ENCODE measurements around the gene EIPR1. TPM values are rescaled to one million over a fixed set of nuclear protein-coding genes. Genes with fewer than 3 reads are reported as not detected.
A peak's percentile ranks its signal among the peaks of the same experiment; 100 is the strongest.

EIPR1 gene
- total RNA-seq, 1 experiment from 2014 or later: 27.8 TPM

GRCh38 chr2:3257166-3257565, 120.5 kb downstream of the EIPR1 start:
- Histone ChIP-seq H2BK20ac (ENCODE audit: low read depth, low read length, poor library complexity, severe bottlenecking) (no peak overlapping the region), H2BK120ac (ENCODE audit: low read depth, low read length, poor library complexity, severe bottlenecking) (no peak overlapping the region), H4K5ac (ENCODE audit: insufficient read length, low read depth, low read length) (no peak overlapping the region), H3K4me2 (ENCODE audit: insufficient read depth, insufficient read length, low read length) (no peak overlapping the region), H2AFZ (ENCODE audit: low read length) (no peak overlapping the region), H4K20me1 (ENCODE audit: control insufficient read depth, insufficient read depth, insufficient read length) (no peaks in the 10 kb centered on the region), H3K27ac (ENCODE audit: insufficient read length, low read depth, low read length) (no peak overlapping the region), H3K18ac (ENCODE audit: insufficient read length, low read depth, low read length) (no peak overlapping the region), H3K9ac (ENCODE audit: extremely low read depth, insufficient read length, low read length) (no peak overlapping the region), H3K4me1 (ENCODE audit: insufficient read depth, low read length) (no peaks in the 10 kb centered on the region; the same call in 1 of the 2 replicates), H2BK5ac (ENCODE audit: insufficient read length, low read length) (no peak overlapping the region), H3K23ac (ENCODE audit: insufficient read length, low read depth, low read length) (no peak overlapping the region), H2BK15ac (ENCODE audit: low read depth, low read length) (no peak overlapping the region), H2AK5ac (ENCODE audit: insufficient read length, low read length) (no peak overlapping the region), H3K27me3 (ENCODE audit: insufficient read depth, low read length) (no peaks in the 10 kb centered on the region), H3K9me3 (ENCODE audit: control insufficient read depth, low read depth, low read length) (no peaks in the 10 kb centered on the region), H4K91ac (ENCODE audit: insufficient read length, low read depth, low read length) (no peak overlapping the region), H4K8ac (replicated peaks; ENCODE audit: insufficient read length, low read depth, low read length) (no peak overlapping the region), H3K56ac (ENCODE audit: insufficient read length, low read depth, low read length) (no peak overlapping the region), H3K4ac (ENCODE audit: low read depth, low read length) (no peak overlapping the region), H2BK12ac (ENCODE audit: insufficient read length, low read depth, low read length) (no peak overlapping the region), H3K79me1 (ENCODE audit: insufficient read depth, low read depth, low read length, poor library complexity, severe bottlenecking) (no peaks in the 10 kb centered on the region), H3K14ac (ENCODE audit: insufficient read depth, low read length) (no peak overlapping the region), H3T11ph (ENCODE audit: low read length) (no peak overlapping the region), H3K79me2 (ENCODE audit: insufficient read depth, low read length) (no peaks in the 10 kb centered on the region), H3K23me2 (ENCODE audit: insufficient read length, low read depth, low read length, poor library complexity, severe bottlenecking) (no peaks in the 10 kb centered on the region)
- H3K4me1 Mint-ChIP-seq: peaks cover 6 to 11% of the 10 kb centered on the region in 2 experiments
- DNase-seq: peak; percentile 48
- H3K27ac Mint-ChIP-seq: peak overlapping the region in 2 of 3 experiments; percentile 49 to 68; a peak in 4 of 7 replicates
- H3K27me3 Mint-ChIP-seq (ENCODE audit: low read depth): no peaks in the 10 kb centered on the region; the same call in 1 of the 2 replicates
- peaks cover 0 to 2% of the 10 kb centered on the region in 2 experiments; a peak in 1 of 5 replicates for H3K9me3 Mint-ChIP-seq
- TF ChIP-seq CTCF (conservative IDR thresholded peaks at IDR 0.05): no peak
- no peak overlapping the region for H3K4me3 Mint-ChIP-seq
- H3K36me3 Mint-ChIP-seq (ENCODE audit: insufficient read depth in 1 of 3, low read depth in 3 of 3): peaks cover 0 to 9% (median 3%) of the 10 kb centered on the region in 3 experiments; a peak in 5 of 7 replicates
- WGBS (ENCODE audit: extremely low coverage, insufficient read length, low lambda C conversion rate): no CpG with 5 or more reads among the region's 14 CpGs
